ENCODE measurements around the gene LRRC49.

The LRRC49 gene

DNA sequence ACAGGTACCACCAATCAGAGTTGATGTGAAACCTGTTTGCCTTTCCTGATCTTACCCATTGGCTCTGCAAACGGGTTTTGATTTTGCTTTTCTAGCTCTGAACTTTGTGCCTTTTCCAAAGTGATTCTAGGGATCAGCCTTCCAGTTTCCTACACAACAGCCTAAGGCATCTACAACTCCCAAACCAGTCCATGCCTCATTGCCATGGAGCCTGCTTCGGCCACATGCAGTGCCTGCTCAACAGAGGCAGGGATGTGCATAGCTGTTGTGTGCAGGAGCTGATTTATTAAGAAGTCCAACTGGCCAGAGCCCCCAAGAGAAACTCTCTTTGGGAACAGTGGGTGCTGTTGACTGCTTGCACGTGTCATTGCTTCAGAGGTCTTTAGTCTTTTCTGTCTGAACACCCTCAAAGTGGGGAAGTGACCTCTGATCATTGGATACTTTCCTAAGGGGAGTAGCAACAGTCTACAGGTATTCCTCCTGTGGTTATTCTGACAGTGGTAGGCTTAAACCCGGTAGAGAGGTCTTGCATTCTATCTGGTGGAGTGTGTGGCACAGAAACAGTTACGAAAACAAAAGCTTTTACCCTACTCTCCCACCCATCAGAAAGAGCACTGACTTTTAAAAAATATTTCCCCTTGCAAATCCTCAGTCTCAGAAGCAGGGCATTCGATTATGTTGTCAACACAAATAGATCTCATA lies 186.0 kb downstream of the LRRC49 start:
- TF ChIP-seq POLR2AphosphoS5 (IDR thresholded peaks at IDR 0.05; ENCODE audit: low read depth, low read length): no peak
- no peak for TF ChIP-seq TAF1 (IDR thresholded peaks at IDR 0.05; ENCODE audit: borderline replicate concordance, low read depth, low read length)
- TF ChIP-seq POLR2A (IDR thresholded peaks at IDR 0.05; ENCODE audit: low read depth, low read length): no peak
- no peak for FAIRE-seq

DNA sequence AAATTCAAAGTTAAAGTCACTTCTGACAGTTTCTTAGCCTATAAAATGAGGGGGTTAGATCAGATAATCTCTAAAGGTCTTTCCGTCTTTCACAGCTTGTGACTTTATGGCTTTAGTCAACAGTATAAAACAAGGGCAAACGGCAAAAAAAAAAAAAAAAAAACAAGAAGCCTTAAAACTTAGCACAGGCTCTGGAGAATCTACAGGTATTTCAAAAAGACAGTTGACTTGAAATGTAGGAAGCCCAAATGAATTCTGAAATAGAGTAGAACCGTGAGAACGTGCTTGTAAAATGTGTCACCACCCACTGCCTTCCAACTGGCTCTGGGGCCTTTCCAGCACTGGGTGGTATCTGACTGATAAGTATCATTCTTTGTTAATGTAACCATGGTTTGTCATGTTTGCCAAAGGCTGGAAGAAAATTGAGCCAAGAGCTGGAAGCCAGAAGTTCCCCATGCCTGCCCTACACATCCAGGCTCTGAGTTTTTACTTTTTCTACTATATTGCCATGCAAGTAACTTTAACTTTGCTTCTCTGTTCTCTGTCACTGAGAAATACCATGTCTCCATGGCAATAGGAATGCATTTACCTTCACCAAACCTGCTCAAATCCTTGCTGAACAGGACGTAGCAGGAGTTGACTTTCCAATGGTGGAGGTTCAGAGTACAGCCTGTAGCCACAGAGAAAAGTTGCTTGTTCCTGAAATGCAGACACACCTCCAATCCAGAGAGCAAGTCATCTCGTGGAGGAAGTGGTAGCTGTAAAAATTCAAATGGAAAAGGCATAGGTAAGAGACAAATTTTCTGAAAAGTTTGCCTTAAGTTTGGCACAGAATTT lies 186.8 kb downstream of the LRRC49 start:
- DNase-seq (ENCODE audit: insufficient read length) (no peak), FAIRE-seq (no peak)
- TF ChIP-seq TAF1 (IDR thresholded peaks at IDR 0.05; ENCODE audit: borderline replicate concordance, low read depth, low read length) (no peak), POLR2A (IDR thresholded peaks at IDR 0.05; ENCODE audit: low read depth, low read length) (no peak), POLR2AphosphoS5 (IDR thresholded peaks at IDR 0.05; ENCODE audit: low read depth, low read length) (no peak)

More for the DNA sequence above, 186.0 kb downstream of the LRRC49 start:
- DNase-seq (ENCODE audit: insufficient read length): no peak

GRCh38 chr15:71080166-71080565 lies 187.5 kb downstream of the LRRC49 start:
- TF ChIP-seq TAF1 (IDR thresholded peaks at IDR 0.05; ENCODE audit: borderline replicate concordance, low read depth, low read length) (no peak), POLR2AphosphoS5 (IDR thresholded peaks at IDR 0.05; ENCODE audit: low read depth, low read length) (no peak), POLR2A (IDR thresholded peaks at IDR 0.05; ENCODE audit: low read depth, low read length) (no peak)
- no peak for FAIRE-seq
- no peak for DNase-seq (ENCODE audit: insufficient read length)

DNA sequence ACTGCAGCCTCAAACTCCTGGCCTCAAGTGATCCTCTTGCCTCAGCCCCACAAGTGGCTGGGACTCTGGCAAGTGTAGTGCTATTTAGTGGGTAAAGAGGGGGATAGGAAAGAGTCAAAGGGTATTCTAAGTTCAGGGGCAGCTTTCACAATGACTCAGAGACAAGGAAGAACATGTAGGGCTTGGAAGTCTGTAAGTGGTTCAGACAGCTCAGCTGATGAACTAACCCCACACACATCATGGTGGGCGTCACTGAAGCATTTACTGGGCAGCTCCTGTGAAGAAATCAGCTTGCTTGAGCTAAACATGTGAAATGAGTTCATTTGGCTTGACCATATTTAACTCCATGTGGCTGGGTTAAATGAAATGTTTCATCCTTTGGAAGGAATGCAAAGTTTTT lies 188.1 kb downstream of the LRRC49 start:
- FAIRE-seq (no peak), DNase-seq (ENCODE audit: insufficient read length) (no peak)
- no peak for TF ChIP-seq TAF1 (IDR thresholded peaks at IDR 0.05; ENCODE audit: borderline replicate concordance, low read depth, low read length)
- TF ChIP-seq POLR2A (IDR thresholded peaks at IDR 0.05; ENCODE audit: low read depth, low read length): no peak
- no peak for TF ChIP-seq POLR2AphosphoS5 (IDR thresholded peaks at IDR 0.05; ENCODE audit: low read depth, low read length)

DNA sequence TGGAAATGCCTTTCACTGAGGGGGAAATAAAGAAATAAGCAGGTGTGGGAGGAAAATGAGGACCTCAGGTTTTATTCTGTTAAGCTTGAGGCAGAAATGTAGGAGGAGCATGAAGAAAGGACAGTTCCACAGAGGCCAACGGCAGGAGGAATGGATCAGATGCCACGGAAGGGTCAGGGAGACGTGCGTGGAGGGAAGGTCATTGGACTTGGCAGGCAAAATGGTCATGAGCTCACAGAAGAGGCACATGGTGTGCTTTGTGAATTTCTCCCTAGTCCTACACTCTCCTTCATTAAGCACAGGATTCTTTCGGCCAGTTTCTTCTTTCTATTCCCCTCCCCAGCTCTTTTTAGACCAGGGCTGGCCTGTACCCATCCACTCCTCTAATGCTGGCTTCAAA lies 190.2 kb downstream of the LRRC49 start:
- no peak for DNase-seq (ENCODE audit: insufficient read length)
- no peak for FAIRE-seq
- TF ChIP-seq TAF1 (IDR thresholded peaks at IDR 0.05; ENCODE audit: borderline replicate concordance, low read depth, low read length): no peak
- no peak for TF ChIP-seq POLR2AphosphoS5 (IDR thresholded peaks at IDR 0.05; ENCODE audit: low read depth, low read length)
- TF ChIP-seq POLR2A (IDR thresholded peaks at IDR 0.05; ENCODE audit: low read depth, low read length): no peak

DNA sequence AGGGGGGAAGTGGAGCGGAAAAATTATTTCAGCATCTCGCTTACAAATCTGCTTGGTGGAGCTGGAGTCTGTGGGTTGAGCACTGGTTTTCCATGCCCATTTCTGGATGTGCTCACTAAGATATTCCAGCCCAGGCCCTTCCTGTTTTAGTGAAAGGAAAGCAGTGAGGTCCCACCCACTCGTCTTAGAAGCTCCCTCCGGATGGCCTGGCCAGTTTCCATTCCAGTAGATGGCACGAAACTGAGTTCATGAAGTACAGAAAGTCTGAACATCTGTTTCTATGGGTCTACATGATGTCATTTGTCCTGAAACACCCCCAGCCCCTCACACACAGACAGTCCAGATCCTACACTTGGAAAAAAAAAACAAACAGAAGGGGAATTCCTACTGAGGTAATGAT lies 190.7 kb downstream of the LRRC49 start:
- TF ChIP-seq TAF1 (IDR thresholded peaks at IDR 0.05; ENCODE audit: borderline replicate concordance, low read depth, low read length) (no peak), POLR2AphosphoS5 (IDR thresholded peaks at IDR 0.05; ENCODE audit: low read depth, low read length) (no peak), POLR2A (IDR thresholded peaks at IDR 0.05; ENCODE audit: low read depth, low read length) (no peak)
- DNase-seq (ENCODE audit: insufficient read length): no peak
- no peak for FAIRE-seq

GRCh38 chr15:71084264-71084663 lies 191.6 kb downstream of the LRRC49 start:
- TF ChIP-seq POLR2A (IDR thresholded peaks at IDR 0.05; ENCODE audit: low read depth, low read length) (no peak), TAF1 (IDR thresholded peaks at IDR 0.05; ENCODE audit: borderline replicate concordance, low read depth, low read length) (no peak), POLR2AphosphoS5 (IDR thresholded peaks at IDR 0.05; ENCODE audit: low read depth, low read length) (no peak)
- no peak for DNase-seq (ENCODE audit: insufficient read length)
- FAIRE-seq: no peak

- TF ChIP-seq POLR2A (IDR thresholded peaks at IDR 0.05; ENCODE audit: low read depth, low read length): no peak
- no peak for TF ChIP-seq TAF1 (IDR thresholded peaks at IDR 0.05; ENCODE audit: borderline replicate concordance, low read depth, low read length)
- TF ChIP-seq POLR2AphosphoS5 (IDR thresholded peaks at IDR 0.05; ENCODE audit: low read depth, low read length): no peak
Observed at GRCh38 chr15:71085809-71086208, 193.2 kb downstream of the LRRC49 start.

GRCh38 chr15:71088155-71088554 lies 195.5 kb downstream of the LRRC49 start:
- FAIRE-seq (no peak), DNase-seq (ENCODE audit: insufficient read length) (no peak)
- no peak for TF ChIP-seq POLR2A (IDR thresholded peaks at IDR 0.05; ENCODE audit: low read depth, low read length)
- TF ChIP-seq POLR2AphosphoS5 (IDR thresholded peaks at IDR 0.05; ENCODE audit: low read depth, low read length): no peak
- no peak for TF ChIP-seq TAF1 (IDR thresholded peaks at IDR 0.05; ENCODE audit: borderline replicate concordance, low read depth, low read length)

More at GRCh38 chr15:71085809-71086208, 193.2 kb downstream of the LRRC49 start:
- DNase-seq (ENCODE audit: insufficient read length): no peak
- no peak for FAIRE-seq

DNA sequence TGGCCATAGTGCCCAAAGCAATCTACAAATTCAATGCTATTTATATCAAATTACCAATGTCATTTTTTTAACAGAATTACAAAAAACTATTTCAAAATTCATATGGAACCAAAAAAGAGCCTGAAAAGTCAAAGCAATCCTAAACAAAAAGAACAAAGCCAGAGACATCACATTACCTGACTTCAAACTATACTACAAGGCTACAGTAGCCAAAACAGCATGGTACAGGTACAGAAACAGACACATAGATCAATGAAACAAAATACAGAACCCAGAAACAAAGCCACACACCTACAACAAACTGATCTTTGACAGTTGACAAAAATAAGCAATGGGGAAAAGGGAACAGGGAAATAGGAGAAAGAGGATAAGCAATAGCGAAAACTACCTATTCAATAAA lies 196.1 kb downstream of the LRRC49 start:
- TF ChIP-seq TAF1 (IDR thresholded peaks at IDR 0.05; ENCODE audit: borderline replicate concordance, low read depth, low read length) (no peak), POLR2A (IDR thresholded peaks at IDR 0.05; ENCODE audit: low read depth, low read length) (no peak), POLR2AphosphoS5 (IDR thresholded peaks at IDR 0.05; ENCODE audit: low read depth, low read length) (no peak)
- DNase-seq (ENCODE audit: insufficient read length) (no peak), FAIRE-seq (no peak)

DNA sequence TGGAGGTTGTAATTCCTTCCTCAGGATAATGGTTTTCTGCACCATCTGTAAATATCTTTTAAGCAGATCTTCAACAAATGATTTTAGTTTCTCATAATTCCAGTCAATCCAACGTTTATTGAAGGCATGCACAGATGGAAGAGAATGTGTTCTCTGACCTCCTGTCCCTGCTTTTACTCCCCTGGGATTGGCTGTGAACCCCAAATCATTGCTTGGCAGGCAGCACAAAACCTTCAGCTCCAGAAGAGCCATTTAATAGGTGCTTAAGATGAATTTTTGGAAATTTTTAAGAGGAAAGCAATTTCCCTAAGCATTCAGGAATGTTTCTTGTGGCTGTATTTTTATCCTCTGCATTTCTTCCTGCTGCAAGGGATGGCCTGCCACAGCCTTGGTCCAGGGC lies 197.2 kb downstream of the LRRC49 start:
- TF ChIP-seq POLR2A (IDR thresholded peaks at IDR 0.05; ENCODE audit: low read depth, low read length) (no peak), TAF1 (IDR thresholded peaks at IDR 0.05; ENCODE audit: borderline replicate concordance, low read depth, low read length) (no peak), POLR2AphosphoS5 (IDR thresholded peaks at IDR 0.05; ENCODE audit: low read depth, low read length) (no peak)
- DNase-seq (ENCODE audit: insufficient read length) (no peak), FAIRE-seq (no peak)

GRCh38 chr15:71091601-71092000 lies 199.0 kb downstream of the LRRC49 start:
- FAIRE-seq (no peak), DNase-seq (ENCODE audit: insufficient read length) (no peak)
- no peak for TF ChIP-seq POLR2A (IDR thresholded peaks at IDR 0.05; ENCODE audit: low read depth, low read length)
- TF ChIP-seq TAF1 (IDR thresholded peaks at IDR 0.05; ENCODE audit: borderline replicate concordance, low read depth, low read length): no peak
- TF ChIP-seq POLR2AphosphoS5 (IDR thresholded peaks at IDR 0.05; ENCODE audit: low read depth, low read length): no peak
